ENCODE data around the gene TPPP2.

Gene TPPP2

DNA sequence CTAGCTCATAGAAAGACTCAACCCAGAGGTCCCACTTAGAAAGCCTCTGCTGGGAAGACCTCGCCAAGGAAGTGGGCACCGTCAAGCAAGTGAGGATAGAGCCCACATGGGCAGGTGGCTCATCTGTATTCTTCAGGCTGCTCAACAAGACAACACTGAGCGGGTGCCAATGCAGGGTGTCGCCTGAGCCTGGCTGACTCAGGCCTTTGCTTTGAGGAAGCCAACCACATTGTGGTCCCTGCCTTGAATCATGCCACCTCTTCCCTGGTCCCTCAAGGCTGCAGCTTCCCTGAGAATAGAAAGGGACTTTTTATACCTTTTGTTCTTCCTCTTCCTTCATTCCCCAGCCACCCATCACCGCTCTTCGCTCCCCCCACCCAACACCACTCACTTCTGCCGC is 6.7 kb downstream of the TPPP2 start (continued):
- TF ChIP-seq PPARA (CRISPR knock-in tag; IDR thresholded peaks at IDR 0.05; ENCODE audit: borderline replicate concordance) (no peak), PATZ1 (CRISPR knock-in tag; IDR thresholded peaks at IDR 0.05; ENCODE audit: borderline replicate concordance) (no peak), SNAI2 (CRISPR knock-in tag; IDR thresholded peaks at IDR 0.05) (no peak)

DNA sequence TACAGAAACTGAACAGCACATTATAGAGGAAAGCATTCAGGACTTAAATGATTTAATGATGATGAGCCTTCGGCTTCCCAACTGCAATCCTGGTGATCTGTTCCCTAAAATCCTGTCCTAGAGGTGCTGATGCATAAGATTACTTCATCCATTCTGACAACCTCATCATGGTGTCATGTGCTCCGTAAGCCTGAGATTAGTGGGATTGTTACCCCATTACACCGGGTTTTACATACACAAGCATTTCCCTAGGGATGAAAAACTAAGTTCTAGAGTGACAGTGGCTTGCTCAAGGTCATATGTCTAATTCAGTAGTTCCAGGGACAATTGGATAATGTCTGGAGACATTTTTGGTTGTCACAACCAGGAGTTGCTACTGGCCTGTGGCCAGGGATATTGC is 7.1 kb downstream of the TPPP2 start:
- no peak for TF ChIP-seq OSR1 (CRISPR knock-in tag; IDR thresholded peaks at IDR 0.05)
- TF ChIP-seq TCF4 (CRISPR knock-in tag; IDR thresholded peaks at IDR 0.05; ENCODE audit: borderline replicate concordance): no peak
- TF ChIP-seq ZFP30 (CRISPR knock-in tag; IDR thresholded peaks at IDR 0.05): no peak
- TF ChIP-seq ARNTL (CRISPR knock-in tag; IDR thresholded peaks at IDR 0.05; ENCODE audit: borderline replicate concordance, low read depth): no peak
- no peak for ATAC-seq

DNA sequence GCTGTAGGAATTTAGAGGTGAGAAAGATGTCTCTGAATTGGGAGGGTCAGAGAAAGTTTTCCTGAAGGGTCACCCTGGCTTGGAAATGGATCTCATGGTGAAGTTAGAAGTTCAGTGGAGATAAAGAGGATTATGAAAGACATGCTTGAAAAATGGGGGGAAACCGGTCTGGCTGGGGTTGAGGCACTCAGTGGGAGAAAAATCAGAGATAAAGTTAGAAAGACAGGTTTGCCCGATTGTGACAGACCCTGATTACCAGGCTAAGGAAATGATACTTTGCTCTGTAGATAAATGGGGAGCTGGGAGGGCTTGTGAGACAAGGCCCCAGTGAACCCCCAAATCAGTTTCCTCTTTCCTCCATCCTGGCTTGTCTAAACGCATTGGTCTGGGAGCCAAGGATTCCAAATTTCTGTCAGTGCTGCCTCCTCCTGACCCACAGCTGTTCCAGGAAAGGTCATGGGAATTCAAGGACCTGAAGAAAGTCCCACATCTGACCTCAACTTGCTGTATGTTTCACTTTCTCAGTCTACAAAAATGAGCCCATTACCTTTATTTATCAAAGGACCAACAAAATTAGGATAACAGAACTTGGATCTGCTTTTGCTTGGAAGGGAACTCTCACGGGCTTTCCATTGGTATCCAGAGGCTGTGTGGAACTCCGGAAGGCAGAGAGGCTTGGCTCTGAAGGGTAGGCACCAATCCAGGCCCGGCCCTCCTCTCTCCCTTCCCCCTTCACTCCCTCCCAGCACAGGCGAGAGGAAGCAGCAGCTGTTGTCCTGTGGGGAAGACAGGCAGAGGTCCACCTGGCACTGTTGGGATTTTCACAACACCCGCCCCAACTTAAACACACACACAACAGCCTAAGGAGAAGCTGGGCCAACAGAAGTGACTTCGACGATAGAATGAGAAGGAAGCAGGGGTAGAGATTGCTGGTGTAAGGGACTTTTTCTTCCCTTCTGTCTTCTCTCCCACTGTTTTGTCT is 8.7 kb downstream of the TPPP2 start:
- no peak for ATAC-seq
- TF ChIP-seq ZNF70 (CRISPR knock-in tag; IDR thresholded peaks at IDR 0.05) (no peak), ESRRG (CRISPR knock-in tag; IDR thresholded peaks at IDR 0.05) (no peak), PPARA (CRISPR knock-in tag; IDR thresholded peaks at IDR 0.05; ENCODE audit: borderline replicate concordance) (no peak), ARNTL (CRISPR knock-in tag; IDR thresholded peaks at IDR 0.05; ENCODE audit: borderline replicate concordance, low read depth) (no peak), CSDC2 (CRISPR knock-in tag; IDR thresholded peaks at IDR 0.05) (no peak), TOX (CRISPR knock-in tag; IDR thresholded peaks at IDR 0.05; ENCODE audit: borderline replicate concordance) (no peak), BACH2 (CRISPR knock-in tag; IDR thresholded peaks at IDR 0.05; ENCODE audit: borderline replicate concordance) (no peak), ZFP30 (CRISPR knock-in tag; IDR thresholded peaks at IDR 0.05) (no peak), GLIS3 (CRISPR knock-in tag; IDR thresholded peaks at IDR 0.05) (no peak), ZC3H10 (CRISPR knock-in tag; IDR thresholded peaks at IDR 0.05) (no peak), ZNF8 (CRISPR knock-in tag; IDR thresholded peaks at IDR 0.05) (no peak), OSR1 (CRISPR knock-in tag; IDR thresholded peaks at IDR 0.05) (no peak), CREB5 (CRISPR knock-in tag; IDR thresholded peaks at IDR 0.05; ENCODE audit: low read depth) (no peak), ISL1 (CRISPR knock-in tag; IDR thresholded peaks at IDR 0.05) (no peak), ZFP3 (CRISPR knock-in tag; IDR thresholded peaks at IDR 0.05) (no peak)
- TF ChIP-seq, protein P1, sequence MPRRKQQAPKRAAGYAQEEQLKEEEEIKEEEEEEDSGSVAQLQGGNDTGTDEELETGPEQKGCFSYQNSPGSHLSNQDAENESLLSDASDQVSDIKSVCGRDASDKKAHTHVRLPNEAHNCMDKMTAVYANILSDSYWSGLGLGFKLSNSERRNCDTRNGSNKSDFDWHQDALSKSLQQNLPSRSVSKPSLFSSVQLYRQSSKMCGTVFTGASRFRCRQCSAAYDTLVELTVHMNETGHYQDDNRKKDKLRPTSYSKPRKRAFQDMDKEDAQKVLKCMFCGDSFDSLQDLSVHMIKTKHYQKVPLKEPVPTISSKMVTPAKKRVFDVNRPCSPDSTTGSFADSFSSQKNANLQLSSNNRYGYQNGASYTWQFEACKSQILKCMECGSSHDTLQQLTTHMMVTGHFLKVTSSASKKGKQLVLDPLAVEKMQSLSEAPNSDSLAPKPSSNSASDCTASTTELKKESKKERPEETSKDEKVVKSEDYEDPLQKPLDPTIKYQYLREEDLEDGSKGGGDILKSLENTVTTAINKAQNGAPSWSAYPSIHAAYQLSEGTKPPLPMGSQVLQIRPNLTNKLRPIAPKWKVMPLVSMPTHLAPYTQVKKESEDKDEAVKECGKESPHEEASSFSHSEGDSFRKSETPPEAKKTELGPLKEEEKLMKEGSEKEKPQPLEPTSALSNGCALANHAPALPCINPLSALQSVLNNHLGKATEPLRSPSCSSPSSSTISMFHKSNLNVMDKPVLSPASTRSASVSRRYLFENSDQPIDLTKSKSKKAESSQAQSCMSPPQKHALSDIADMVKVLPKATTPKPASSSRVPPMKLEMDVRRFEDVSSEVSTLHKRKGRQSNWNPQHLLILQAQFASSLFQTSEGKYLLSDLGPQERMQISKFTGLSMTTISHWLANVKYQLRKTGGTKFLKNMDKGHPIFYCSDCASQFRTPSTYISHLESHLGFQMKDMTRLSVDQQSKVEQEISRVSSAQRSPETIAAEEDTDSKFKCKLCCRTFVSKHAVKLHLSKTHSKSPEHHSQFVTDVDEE (CRISPR knock-in tag; IDR thresholded peaks at IDR 0.05): no peak
- TF ChIP-seq, protein P2, sequence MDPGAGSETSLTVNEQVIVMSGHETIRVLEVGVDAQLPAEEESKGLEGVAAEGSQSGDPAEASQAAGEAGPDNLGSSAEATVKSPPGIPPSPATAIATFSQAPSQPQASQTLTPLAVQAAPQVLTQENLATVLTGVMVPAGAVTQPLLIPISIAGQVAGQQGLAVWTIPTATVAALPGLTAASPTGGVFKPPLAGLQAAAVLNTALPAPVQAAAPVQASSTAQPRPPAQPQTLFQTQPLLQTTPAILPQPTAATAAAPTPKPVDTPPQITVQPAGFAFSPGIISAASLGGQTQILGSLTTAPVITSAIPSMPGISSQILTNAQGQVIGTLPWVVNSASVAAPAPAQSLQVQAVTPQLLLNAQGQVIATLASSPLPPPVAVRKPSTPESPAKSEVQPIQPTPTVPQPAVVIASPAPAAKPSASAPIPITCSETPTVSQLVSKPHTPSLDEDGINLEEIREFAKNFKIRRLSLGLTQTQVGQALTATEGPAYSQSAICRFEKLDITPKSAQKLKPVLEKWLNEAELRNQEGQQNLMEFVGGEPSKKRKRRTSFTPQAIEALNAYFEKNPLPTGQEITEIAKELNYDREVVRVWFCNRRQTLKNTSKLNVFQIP (CRISPR knock-in tag; IDR thresholded peaks at IDR 0.05; ENCODE audit: borderline replicate concordance, low read depth): no peak

Measured in SK-N-SH treated with all-trans-retinoic acid at 6 μM for 48 hours (cell line).